Ammon's horn (tissue), 1 donor: Measurements from ENCODE around the gene BARX2.

Experiments
- DNase-seq: peaks from one replicate; pipeline ENCODE4 v3.0.0-alpha.2; 2016; ENCODE audit warnings: low spot score

Gene BARX2

DNA sequence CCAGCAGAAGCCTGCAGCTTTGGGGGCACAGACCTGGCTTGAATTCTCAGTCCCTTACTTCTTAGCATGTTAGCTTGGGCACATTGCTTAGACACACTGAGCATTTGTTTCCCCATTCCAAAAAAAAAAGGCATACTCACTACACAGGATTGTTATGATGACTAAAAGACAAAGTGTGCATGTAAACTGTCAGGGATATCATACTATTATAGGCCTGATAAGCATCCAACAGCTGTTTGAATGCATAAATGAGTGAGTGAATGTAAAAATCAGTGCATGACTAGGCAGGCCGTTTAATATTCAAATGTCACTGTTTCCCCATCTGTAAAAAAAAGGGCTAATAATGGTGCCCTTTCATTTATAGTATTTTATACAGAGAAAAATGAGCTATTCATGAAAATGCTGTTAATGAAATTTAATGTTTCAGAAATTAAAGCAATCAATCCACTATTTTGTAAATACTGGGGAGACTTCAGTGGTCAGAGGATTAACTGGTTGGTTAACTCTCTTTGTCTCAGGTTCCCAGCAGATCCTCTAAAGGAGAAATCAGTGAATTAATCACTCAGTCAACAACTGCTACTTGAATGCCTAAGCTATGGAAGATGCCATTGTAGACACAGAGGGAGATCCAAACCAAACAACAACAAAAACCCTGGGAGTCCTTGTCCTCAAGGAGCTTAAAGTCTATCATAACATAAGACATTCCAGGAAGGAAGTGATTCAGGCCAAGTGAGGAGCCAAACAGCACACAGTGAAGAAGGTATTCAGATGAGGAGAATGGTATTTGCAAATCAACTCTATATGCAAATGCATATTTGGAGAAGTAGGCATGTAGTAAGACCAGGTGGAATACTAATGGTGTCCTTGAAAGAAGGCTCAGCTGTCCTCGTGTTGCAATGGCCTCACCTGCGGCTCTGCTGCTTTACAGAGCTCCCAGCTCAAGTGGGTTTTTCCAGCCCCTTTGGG is 26.8 kb downstream of the BARX2 start:
- DNase-seq: no peak

DNA sequence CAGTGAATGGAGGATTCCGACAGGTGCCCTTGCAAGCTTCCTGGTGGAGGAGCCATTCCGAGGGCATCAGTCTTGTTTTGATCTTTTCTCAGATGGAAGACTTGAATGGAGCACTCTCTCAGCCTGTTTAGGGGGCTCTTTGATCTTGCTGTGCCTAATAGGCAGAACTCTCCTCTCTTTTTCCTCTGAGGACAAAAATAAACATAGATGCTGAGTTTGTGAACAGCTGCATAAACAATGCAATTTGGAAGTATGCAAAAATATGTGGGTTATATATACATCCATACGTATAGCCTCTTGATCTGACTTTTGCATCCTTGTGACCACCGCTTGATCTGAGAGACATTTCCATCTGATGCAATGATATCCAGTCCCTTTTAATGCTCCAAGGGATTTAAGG is 29.1 kb downstream of the BARX2 start:
- no peak for DNase-seq

- DNase-seq: no peak
Observed at GRCh38 chr11:129408865-129409444, 33.3 kb downstream of the BARX2 start.

- no peak for DNase-seq
Observed at GRCh38 chr11:129410395-129410960, 34.8 kb downstream of the BARX2 start.

DNA sequence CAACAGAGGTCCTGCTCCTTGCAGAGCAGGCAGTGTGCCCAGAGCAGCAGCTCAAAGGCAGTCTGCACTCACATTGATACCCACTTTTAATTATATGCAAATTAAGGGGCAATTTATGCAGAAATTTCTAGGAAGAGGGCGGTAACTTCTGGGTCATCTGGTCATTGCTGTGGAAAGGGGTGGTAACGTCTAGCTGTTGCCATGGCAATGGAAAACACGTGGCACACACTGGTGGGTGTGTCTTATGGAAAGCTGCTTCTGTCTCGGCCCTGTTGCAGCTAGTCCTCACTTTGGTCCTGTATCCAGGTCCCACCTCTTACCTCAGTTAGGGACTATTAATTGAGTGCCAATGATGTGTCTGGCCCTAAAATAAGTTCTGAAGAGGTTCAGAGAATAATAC is 36.8 kb downstream of the BARX2 start:
- DNase-seq: no peak

- DNase-seq: no peak
Observed at GRCh38 chr11:129414144-129414872, 38.7 kb downstream of the BARX2 start.

DNA sequence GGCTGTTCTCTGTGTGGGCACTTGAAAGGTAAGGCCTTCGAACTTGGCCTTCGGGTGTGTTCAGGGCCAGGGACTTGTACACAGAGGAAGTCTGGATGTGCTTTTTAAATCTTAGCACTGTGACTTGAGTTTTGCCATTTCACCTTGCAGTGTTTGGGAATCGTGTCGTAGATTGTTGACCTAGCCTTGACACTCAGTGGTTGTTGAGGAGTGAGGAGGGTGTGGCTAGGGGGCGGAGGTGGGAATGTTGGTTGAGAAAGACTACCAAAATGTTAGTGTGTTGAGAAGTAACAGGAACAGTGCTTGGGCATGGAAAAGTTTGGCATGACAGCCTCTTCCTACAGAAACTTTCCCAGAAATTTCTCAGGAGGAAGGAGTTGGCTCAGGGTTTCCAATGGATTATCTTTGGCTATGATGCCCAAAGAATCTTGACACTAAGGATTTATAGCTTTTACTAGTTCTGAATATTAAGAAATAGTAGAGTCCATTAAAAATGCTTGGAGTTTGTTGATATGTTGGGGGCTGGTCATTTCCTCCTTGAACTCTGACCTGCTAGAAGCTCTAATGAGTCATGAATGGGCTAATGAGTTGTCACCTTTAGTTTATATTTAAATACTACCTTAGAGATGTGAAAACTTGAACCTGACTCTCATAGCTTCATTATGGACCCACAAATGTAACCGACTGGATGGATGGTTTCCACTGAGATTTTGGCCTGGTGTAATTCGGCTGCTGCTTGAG is 40.6 kb downstream of the BARX2 start:
- no peak for DNase-seq

GRCh38 chr11:129417458-129417857 is 41.8 kb downstream of the BARX2 start:
- no peak for DNase-seq

DNA sequence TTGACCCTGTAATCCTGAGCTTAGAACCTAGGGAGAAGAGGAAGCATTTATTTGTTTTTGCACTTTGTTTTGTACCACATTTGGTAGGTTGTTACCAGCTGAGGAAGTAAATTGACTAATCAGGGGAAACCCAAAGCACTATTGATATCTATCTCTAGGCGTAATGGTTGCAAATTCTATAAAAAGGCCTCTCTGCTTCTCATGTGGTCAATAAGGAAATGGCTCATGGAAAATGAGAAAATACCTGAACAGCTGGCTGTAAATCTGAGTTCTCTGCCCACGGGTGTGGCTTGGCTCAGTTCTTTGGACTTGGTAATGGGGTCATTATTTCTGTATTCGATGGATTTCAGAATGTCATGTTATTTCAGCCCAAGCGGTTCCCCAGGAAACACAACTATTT is 42.4 kb downstream of the BARX2 start:
- no peak for DNase-seq

GRCh38 chr11:129419386-129419785 is 43.7 kb downstream of the BARX2 start:
- DNase-seq: no peak

DNA sequence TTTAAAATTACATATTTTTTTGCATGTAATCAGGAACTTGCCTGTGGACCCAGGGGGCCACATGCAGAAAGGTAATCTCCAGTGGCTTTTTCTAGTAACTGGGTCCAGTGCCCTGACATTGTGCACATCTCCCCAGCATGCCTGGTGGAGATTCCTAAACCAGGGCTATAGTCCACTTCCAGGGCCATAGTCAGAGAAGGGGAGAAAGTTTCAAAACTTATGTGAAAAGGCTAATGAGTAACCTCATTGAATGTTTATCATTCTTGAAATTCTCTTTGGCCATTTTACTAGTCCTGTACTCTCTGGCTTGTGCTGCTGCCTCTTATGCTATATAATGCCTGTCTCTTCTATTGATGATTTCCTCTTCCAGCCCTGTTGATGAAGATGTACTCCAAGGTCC is 47.8 kb downstream of the BARX2 start:
- DNase-seq: no peak

GRCh38 chr11:129425214-129425613 is 49.6 kb downstream of the BARX2 start:
- peak; percentile 34 for DNase-seq

GRCh38 chr11:129426038-129426437 is 50.4 kb downstream of the BARX2 start:
- DNase-seq: no peak

DNA sequence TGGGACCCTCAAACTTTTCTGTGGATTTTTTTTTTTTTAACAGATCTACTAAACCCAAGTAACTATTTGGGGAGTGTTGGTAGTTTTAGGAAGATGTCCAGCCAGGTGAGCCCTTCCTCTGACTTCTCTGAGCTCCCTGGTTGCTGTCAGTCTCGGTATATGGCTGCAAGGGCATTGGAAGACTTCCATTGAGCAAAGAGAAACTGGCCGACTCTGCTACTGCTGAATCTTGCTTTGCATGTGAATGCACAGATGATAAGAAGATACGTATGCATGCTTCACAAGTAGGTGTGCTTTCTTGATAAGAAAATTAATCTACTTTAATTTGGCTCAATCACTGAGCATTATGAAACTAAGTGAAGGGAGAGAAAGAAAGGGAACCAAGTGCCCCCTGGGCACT is 51.1 kb downstream of the BARX2 start:
- no peak for DNase-seq

DNA sequence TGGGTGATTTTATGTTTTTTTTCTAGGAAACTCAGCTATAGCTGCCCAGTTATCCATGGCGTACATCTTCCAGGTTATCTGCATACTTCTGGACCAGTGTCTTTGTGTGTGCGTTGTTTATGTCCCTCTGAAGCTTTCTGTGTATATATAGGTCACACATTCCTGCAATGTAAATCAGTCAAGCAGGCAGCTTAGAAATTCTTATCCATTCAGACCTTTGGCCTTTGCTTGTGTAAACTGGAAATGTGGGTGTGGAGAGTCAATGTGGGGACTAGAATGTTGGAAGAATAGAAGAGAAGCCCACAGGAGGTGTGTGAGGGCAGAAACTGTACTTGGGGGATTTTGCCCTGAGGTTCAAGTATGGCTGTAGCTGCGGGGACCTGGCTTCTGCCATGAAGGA is 51.7 kb downstream of the BARX2 start:
- no peak for DNase-seq

- no peak for DNase-seq
Observed at GRCh38 chr11:129427816-129428406, 52.3 kb downstream of the BARX2 start.

GRCh38 chr11:129428557-129428956 is 52.9 kb downstream of the BARX2 start:
- no peak for DNase-seq

DNA sequence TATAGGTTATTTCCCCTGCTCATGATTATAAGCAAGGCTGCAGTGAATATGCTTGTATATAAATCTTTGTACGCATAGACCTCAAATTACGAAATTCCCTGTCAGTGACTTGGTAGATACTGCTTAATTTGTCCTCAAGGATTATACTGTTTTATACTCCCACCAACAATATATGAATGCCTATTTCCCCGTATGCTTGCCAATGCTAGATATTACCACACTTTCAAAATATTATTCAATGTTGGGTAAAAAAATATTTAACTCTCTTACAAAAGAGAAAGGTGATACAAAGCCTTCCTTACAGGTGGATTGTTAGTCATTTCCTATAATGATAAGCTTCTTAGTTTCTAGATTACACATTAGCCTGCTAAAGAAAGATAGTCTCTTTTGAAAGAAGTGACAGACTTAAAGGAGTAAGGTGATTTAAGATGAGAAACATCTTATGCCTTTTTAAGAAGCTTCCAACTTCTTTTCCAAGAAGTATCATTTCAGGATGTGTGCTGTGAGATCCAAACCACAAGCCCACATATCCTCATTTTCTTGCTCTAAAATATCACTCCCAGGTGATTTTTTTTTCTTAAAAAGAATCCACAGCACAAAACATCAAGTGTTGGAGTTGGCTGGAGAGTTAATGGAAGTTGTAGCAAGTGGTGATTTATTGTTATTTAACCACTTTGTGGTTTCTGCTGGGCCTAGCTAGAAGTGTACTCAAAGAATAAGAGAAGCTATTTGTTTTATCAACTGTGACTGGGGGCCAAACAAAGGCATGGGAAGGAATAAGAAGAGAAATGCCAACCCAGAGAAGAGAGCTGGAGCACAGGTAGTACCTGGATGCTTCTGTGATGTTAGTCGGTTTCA is 59.2 kb downstream of the BARX2 start:
- DNase-seq: no peak

GRCh38 chr11:129435499-129436245 is 60.0 kb downstream of the BARX2 start:
- DNase-seq: no peak

DNA sequence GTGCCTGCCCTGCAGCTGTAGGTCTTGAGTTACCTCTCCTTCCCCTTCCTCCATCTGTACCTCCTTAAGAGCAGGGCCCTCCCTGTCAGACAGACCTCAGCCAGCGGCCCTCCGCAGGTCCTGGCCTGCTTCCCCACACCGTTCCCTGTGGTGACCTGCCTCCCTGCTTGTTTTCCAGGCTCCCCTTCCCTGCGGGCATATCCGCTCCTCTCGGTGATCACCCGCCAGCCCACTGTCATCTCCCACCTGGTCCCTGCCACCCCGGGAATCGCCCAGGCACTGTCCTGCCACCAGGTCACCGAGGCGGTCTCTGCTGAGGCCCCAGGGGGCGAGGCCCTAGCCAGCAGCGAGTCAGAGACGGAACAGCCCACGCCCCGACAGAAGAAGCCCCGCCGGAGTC is 60.9 kb downstream of the BARX2 start:
- no peak for DNase-seq
